MM.1S (cell line): ENCODE data around the gene YIF1A.

Experiments
- CTCF ChIP-seq: fragments of 300-600 bp; sonication (generic); IDR thresholded peaks from 2 replicates; pipeline ENCODE4 v1.5.1; 2016; ENCODE audit warnings: antibody characterized with exemption, low read length, mixed read lengths
- EZH2 ChIP-seq: fragments of 300-600 bp; sonication (generic); optimal IDR thresholded peaks from 2 replicates; pipeline ENCODE3; 2017; ENCODE audit warnings: low read depth, mild to moderate bottlenecking, antibody characterized with exemption, low read length, mixed read lengths
- EZH2phosphoT487 ChIP-seq: fragments of 300-600 bp; sonication (generic); IDR thresholded peaks from 2 replicates; pipeline ENCODE4 v1.6.1; 2018; ENCODE audit warnings: antibody characterized with exemption, low read length

- no peak for TF ChIP-seq CTCF
- no peak for TF ChIP-seq EZH2
- TF ChIP-seq EZH2phosphoT487, result no peak
Observed at GRCh38 chr11:66293352-66293751, 4.4 kb upstream of the YIF1A start.
